LNCaP clone FGC (cell line): ENCODE measurements around the gene TMEM120B.

Source experiments
- DNase-seq: peaks from one replicate; pipeline ENCODE4 v3.0.0-alpha.2; 2011; ENCODE audit warnings: low read depth
- H3K4me3 ChIP-seq: 2 replicates; pipeline ENCODE4 v1.5.1; 2011; ENCODE audit warnings: mild to moderate bottlenecking, low read depth, low read length, control low read depth
- TF ChIP-seq, protein P1 (sequence below): IDR thresholded peaks from 2 replicates; pipeline ENCODE4 v1.5.1; 2012; ENCODE audit warnings: mild to moderate bottlenecking; ENCODE audit not compliant: control insufficient read depth, insufficient read depth; ENCODE audit errors: extremely low read depth

The TMEM120B gene

DNA sequence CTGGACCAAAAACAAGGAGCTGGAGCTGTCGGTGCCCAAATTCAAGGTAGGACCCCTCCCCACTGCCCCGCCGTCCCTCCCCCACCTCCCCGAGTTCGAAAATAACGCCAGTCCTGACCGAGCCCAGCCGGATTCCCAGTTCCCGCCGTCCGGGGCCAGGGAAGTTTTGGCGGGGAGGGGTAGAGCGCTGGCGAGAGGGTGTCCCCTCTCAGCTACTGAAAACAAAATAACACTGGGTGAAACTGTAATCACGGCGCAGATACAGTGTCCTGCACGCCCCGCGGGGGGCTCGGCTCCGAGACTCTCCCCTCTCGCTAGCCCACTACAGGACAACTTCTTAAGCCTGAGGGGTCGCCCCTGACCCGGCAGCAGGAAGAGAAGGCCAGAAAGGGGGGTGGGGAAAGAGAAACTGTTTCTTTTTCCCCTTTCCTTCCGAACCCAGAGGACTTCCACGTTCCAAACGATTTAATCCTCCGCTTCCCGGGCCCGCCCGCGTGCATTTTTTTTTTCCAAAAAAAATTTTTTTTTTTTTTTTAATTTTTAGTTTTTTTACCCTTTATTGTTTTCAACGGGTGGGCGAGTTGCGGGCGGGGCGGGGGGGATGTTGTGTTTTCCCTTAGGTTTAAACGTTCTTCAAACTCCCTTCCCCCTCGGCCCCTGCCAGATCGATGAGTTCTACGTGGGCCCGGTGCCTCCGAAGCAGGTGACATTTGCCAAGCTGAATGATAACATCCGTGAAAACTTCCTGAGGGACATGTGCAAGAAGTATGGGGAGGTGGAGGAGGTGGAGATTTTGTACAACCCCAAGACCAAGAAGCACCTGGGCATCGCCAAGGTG, 92.8 kb downstream of the TMEM120B start:
- H3K4me3 ChIP-seq = peak overlapping the region; percentile 62
- no peak for DNase-seq
- TF ChIP-seq, protein P1, sequence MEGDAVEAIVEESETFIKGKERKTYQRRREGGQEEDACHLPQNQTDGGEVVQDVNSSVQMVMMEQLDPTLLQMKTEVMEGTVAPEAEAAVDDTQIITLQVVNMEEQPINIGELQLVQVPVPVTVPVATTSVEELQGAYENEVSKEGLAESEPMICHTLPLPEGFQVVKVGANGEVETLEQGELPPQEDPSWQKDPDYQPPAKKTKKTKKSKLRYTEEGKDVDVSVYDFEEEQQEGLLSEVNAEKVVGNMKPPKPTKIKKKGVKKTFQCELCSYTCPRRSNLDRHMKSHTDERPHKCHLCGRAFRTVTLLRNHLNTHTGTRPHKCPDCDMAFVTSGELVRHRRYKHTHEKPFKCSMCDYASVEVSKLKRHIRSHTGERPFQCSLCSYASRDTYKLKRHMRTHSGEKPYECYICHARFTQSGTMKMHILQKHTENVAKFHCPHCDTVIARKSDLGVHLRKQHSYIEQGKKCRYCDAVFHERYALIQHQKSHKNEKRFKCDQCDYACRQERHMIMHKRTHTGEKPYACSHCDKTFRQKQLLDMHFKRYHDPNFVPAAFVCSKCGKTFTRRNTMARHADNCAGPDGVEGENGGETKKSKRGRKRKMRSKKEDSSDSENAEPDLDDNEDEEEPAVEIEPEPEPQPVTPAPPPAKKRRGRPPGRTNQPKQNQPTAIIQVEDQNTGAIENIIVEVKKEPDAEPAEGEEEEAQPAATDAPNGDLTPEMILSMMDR = no peak

DNA sequence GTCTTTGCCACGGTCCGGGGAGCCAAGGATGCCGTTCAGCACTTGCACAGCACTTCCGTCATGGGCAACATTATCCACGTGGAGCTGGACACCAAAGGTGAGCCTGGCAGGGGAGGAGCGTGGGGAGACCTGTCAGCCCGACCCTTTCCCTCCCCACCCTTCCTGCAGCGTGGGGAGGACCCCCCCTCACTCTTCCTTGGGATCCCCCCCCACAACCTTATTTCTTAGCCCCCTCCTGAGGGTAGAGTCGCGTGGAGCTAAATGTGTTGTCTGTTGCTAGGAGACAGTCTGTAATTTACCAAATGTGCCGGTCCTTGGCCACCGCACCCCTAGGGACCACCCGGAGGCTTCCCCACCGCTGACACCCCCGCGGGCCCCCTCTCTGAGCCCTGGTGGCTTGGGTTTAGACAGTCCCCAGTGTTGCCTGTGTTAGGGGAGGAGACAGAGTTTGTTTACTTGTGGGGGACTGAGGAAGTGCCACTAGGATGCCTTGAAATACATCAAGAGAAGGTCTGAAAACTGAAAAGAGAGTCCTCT, 93.5 kb downstream of the TMEM120B start:
- peak overlapping the region; percentile 62 for H3K4me3 ChIP-seq
- no peak for DNase-seq

DNA sequence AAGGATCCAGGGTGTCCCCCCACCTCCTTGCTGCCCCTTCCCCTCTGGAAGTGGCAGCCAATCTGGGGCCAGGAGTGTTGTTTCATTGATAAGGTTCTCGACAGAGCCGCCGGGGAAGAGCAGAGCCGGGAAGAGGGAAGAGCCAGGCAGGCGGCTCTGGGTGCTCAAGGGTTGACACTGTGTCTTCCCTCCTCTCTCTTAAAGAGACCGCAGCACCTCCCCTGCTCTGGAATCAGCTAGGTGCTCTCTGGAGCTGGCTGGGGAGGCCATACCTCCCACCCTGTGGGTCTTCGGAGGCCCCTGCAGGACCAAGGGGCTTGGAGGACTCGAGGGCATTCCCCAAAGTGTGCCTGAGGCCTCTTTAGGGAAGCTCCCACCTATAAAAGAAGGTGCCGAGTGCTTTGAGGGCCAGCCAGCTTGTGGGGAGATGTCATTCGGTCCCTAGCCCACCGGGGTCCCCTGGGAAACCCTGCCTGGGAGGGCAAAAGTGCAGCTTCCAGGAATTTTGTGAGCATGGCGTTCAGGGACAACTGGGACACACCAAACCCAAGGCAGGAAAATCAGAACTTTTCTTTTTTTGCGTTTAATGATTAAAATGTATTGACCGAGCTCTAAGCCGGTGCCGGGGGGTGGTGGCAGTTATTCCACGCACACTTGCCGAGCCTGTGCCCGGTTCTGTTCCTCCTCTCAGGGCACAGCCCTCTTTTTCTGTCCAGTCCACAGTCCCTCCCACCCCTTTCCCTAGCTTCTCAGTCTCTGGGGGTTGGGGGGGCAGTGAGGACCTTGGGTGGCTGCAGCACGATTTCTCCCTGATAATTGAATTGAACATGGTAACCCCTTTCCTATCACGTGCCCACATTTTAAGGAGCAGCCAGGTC, 94.2 kb downstream of the TMEM120B start:
- TF ChIP-seq, protein P1 = no peak
- no peak for DNase-seq
- peak overlapping the region; percentile 62 for H3K4me3 ChIP-seq

More for the DNA sequence above, 93.5 kb downstream of the TMEM120B start:
- TF ChIP-seq, protein P1 = no peak

DNA sequence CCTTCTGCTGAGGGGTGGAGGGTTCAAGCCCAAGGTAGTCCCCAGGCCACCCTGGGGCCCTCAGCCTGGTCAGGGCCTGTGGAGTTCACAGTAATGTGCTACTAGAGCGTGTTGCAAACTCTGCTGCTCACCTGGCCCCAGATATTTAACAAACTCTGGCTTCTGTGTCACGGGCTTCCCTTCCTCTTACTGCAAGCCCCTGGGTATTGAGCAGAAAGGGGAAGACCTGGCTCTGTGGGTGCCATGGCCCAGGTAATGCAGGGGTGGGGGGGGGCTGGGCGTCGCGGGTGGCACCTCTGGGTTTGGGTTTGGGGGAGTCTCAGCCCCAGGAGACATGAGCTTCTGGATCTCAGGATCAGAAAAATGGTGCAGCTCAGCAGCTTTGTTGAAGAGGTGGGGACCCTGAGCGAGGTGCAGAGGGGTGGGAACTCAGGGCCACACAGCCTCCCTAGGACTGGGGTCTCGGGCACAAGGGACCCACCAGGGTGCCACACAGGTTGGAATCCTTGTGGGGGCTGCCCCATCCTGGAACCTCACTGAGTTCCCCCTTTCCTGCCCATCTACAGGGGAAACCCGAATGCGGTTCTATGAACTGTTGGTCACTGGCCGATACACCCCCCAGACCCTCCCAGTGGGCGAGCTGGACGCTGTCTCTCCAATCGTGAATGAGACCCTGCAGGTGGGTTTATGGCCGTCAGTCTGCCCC, 95.2 kb downstream of the TMEM120B start:
- TF ChIP-seq, protein P1 = no peak
- no peak overlapping the region for H3K4me3 ChIP-seq

DNA sequence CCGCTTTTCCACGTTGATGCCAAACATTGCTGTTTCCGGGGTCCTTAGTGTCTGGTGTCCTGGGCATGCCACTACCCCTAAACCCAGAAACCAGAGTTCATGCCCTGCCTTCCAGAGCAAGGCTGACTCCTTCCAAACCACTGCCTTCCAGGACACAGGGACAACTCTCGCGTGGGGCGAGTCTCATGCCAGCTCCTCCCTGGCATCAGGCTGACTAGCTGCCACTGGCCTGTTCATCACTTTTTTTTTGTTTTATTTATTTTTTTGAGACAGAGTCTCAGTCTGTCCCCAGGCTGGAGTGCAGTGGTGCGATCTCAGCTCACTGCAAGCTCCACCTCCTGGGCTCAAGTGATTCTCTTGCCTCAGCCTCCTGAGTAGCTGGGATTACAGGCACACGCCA, 96.1 kb downstream of the TMEM120B start:
- no peak overlapping the region for H3K4me3 ChIP-seq
- DNase-seq = no peak
- TF ChIP-seq, protein P1 = no peak

More for the DNA sequence above, 95.2 kb downstream of the TMEM120B start:
- DNase-seq = no peak

DNA sequence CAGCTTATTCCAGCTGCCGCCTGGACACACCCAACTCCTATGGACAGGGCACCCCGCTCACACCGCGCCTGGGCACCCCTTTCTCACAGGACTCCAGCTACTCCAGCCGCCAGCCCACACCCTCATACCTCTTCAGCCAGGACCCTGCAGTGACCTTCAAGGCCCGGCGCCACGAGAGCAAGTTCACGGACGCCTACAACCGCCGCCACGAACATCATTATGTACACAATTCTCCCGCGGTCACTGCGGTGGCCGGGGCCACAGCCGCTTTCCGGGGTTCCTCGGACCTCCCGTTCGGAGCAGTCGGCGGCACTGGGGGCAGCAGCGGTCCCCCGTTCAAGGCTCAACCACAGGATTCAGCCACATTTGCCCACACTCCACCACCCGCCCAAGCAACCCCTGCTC, 97.2 kb downstream of the TMEM120B start:
- no peak for DNase-seq
- no peak overlapping the region for H3K4me3 ChIP-seq
- TF ChIP-seq, protein P1 = no peak
